GM20431 (cell line): ENCODE measurements around the gene SETBP1.

Source experiments
- in situ Hi-C: fragments of 300-500 bp; cut with MseI, MboI; formaldehyde crosslinking; loops from one replicate; pipeline ENCODE4 v1.15.0; 2020; ENCODE audit warnings: low sequenced_read_pairs; ENCODE audit not compliant: unreplicated experiment

SETBP1 gene

GRCh38 chr18:44851856-44852621 is 171.4 kb downstream of the SETBP1 start:
- in situ Hi-C loops, result no loop called here

GRCh38 chr18:44852818-44853217 is 172.1 kb downstream of the SETBP1 start:
- in situ Hi-C loops, result no loop called here

- in situ Hi-C loops, result no loop called here
Observed at GRCh38 chr18:44853430-44853829, 172.7 kb downstream of the SETBP1 start.

GRCh38 chr18:44855681-44856080 is 175.0 kb downstream of the SETBP1 start:
- in situ Hi-C loops, result no loop called here

- in situ Hi-C loops, result no loop called here
Observed at GRCh38 chr18:44856157-44856556, 175.5 kb downstream of the SETBP1 start.

GRCh38 chr18:44857081-44857480 is 176.4 kb downstream of the SETBP1 start:
- in situ Hi-C loops, result no loop called here

GRCh38 chr18:44857744-44858491 is 177.2 kb downstream of the SETBP1 start:
- in situ Hi-C loops, result no loop called here

- in situ Hi-C loops, result no loop called here
Observed at GRCh38 chr18:44859263-44859662, 178.6 kb downstream of the SETBP1 start.

GRCh38 chr18:44859751-44860439 is 179.2 kb downstream of the SETBP1 start:
- in situ Hi-C loops, result no loop called here

GRCh38 chr18:44862112-44862511 is 181.4 kb downstream of the SETBP1 start:
- in situ Hi-C loops, result no loop called here

- in situ Hi-C loops, result no loop called here
Observed at GRCh38 chr18:44866103-44866502, 185.4 kb downstream of the SETBP1 start.

- in situ Hi-C loops, result no loop called here
Observed at GRCh38 chr18:44869533-44869932, 188.8 kb downstream of the SETBP1 start.

GRCh38 chr18:44870631-44871502 is 190.2 kb downstream of the SETBP1 start:
- in situ Hi-C loops, result no loop called here

- in situ Hi-C loops, result no loop called here
Observed at GRCh38 chr18:44871771-44872170, 191.1 kb downstream of the SETBP1 start.

- in situ Hi-C loops, result loop anchor here (25.0 kb wide), 1 partner anchor 189 kb away; the partner anchor contains the start of gene SETBP1
Observed at GRCh38 chr18:44876024-44876423, 195.3 kb downstream of the SETBP1 start.

- in situ Hi-C loops, result loop anchor here (25.0 kb wide), 1 partner anchor 189 kb away; the partner anchor contains the start of gene SETBP1
Observed at GRCh38 chr18:44876755-44877154, 196.1 kb downstream of the SETBP1 start.

- in situ Hi-C loops, result loop anchor here (25.0 kb wide), 1 partner anchor 191 kb away; the partner anchor contains the start of gene SETBP1
Observed at GRCh38 chr18:44878335-44878734, 197.6 kb downstream of the SETBP1 start.

- in situ Hi-C loops, result loop anchor here (25.0 kb wide), 1 partner anchor 193 kb away; the partner anchor contains the start of gene SETBP1
Observed at GRCh38 chr18:44880170-44880569, 199.5 kb downstream of the SETBP1 start.

GRCh38 chr18:44881461-44882162 is 200.9 kb downstream of the SETBP1 start:
- in situ Hi-C loops, result loop anchor here (25.0 kb wide), 1 partner anchor 194 kb away; the partner anchor contains the start of gene SETBP1
